ENCODE measurements around the gene SERPINH1.

GRCh38 chr11:75535071-75535470 is 27.0 kb upstream of the SERPINH1 start:
- TF ChIP-seq POLR2A (IDR thresholded peaks at IDR 0.05) (no peak), CTCF (IDR thresholded peaks at IDR 0.05) (no peak)

Measured in testis (tissue), 2 donors.